SK-N-SH (cell line): ENCODE results near the gene IQSEC1. TPM values are rescaled to one million over a fixed set of nuclear protein-coding genes. Genes with fewer than 3 reads are reported as not detected.

Experiments used
- CTCF ChIA-PET: fragments of 300-600, 350-600 bp; formaldehyde crosslinking; extraction: SDS; loops from one replicate; lab custom pipeline; 2021; lab: Yijun Ruan, JAX
- POLR2A ChIA-PET: fragments of 350-600 bp; sonication (Branson Sonifier 250); formaldehyde crosslinking; extraction: SDS; loops from one replicate; lab custom pipeline; 2020; ENCODE audit warnings: antibody characterized with exemption, inconsistent platforms; lab: Yijun Ruan, JAX
- DNase-seq: peaks from one replicate; pipeline ENCODE4 v3.0.0; 2012
- H2AFZ ChIP-seq: fragments of 200-600 bp; sonication (generic); 2 replicates; pipeline ENCODE4 v1.8.1; 2016; ENCODE audit warnings: antibody characterized with exemption, mild to moderate bottlenecking, low read depth
- H3F3A ChIP-seq: fragments of 200-600 bp; sonication (generic); replicated peaks from 2 replicates; pipeline ENCODE3; 2016; ENCODE audit warnings: antibody characterized with exemption, mild to moderate bottlenecking; ENCODE audit not compliant: insufficient read depth
- H3K27ac ChIP-seq, 2 experiments: fragments of 200-500 bp in 1 of 2; fragments of 200-600 bp in 1 of 2; sonication (Bioruptor generic) in 1 of 2; sonication (generic), shearing (Covaris generic) in 1 of 2; 2 replicates each; pipeline versions ENCODE4 v1.5.1 to v1.6.1; 2014 to 2016; ENCODE audit warnings: low read depth in 2 of 2, inconsistent platforms in 1 of 2, low read length in 1 of 2, mild to moderate bottlenecking in 1 of 2, mixed read lengths in 1 of 2
- H3K27me3 ChIP-seq: fragments of 200-600 bp; sonication (generic), shearing (Covaris generic); 2 replicates; pipeline ENCODE4 v1.6.1; 2016; ENCODE audit warnings: mixed run types; ENCODE audit not compliant: insufficient read depth
- H3K36me3 ChIP-seq, 2 experiments: fragments of 200-500 bp in 1 of 2; fragments of 200-600 bp in 1 of 2; sonication (Bioruptor generic) in 1 of 2; sonication (generic) in 1 of 2; replicated peaks in 1 of 2; 2 replicates each; pipeline versions ENCODE3 to v1.5.1; 2014 to 2016; ENCODE audit warnings: low read length in 1 of 2, mild to moderate bottlenecking in 1 of 2; ENCODE audit not compliant: insufficient read depth in 2 of 2, control insufficient read depth in 1 of 2
- H3K4me1 ChIP-seq, 2 experiments: fragments of 200-500 bp in 1 of 2; fragments of 200-600 bp in 1 of 2; sonication (Bioruptor generic) in 1 of 2; sonication (generic), shearing (Covaris generic) in 1 of 2; 2 replicates each; pipeline versions ENCODE4 v1.5.1 to v1.6.1; 2014 to 2016; ENCODE audit warnings: low read depth in 1 of 2, low read length in 1 of 2, mixed run types in 1 of 2; ENCODE audit not compliant: insufficient read depth in 2 of 2, control insufficient read depth in 1 of 2
- H3K4me2 ChIP-seq: fragments of 200-600 bp; sonication (generic), shearing (Covaris generic); 2 replicates; pipeline ENCODE4 v1.6.1; 2017; ENCODE audit warnings: mixed run types
- H3K4me3 ChIP-seq, 2 experiments: fragments of 200-500 bp in 1 of 2; fragments of 200-600 bp in 1 of 2; sonication (Bioruptor generic) in 1 of 2; sonication (generic), shearing (Covaris generic) in 1 of 2; 2 replicates each; pipeline versions ENCODE4 v1.5.1 to v1.8.1; 2014 to 2016; ENCODE audit warnings: low read depth in 2 of 2, inconsistent platforms in 1 of 2, low read length in 1 of 2, mild to moderate bottlenecking in 1 of 2, mixed read lengths in 1 of 2, moderate library complexity in 1 of 2
- H3K79me2 ChIP-seq: fragments of 200-600 bp; sonication (generic); 2 replicates; pipeline ENCODE4 v1.8.1; 2017; ENCODE audit warnings: mild to moderate bottlenecking; ENCODE audit not compliant: insufficient read depth
- H3K9ac ChIP-seq: fragments of 200-600 bp; sonication (generic); 2 replicates; pipeline ENCODE4 v1.6.1; 2017; ENCODE audit warnings: mixed run types
- H3K9me2 ChIP-seq: fragments of 200-600 bp; sonication (generic); 2 replicates; pipeline ENCODE4 v1.6.1; 2017; ENCODE audit warnings: mixed run types
- H3K9me3 ChIP-seq: fragments of 200-600 bp; sonication (generic); 2 replicates; pipeline ENCODE4 v1.6.1; 2017; ENCODE audit warnings: mixed run types, mild to moderate bottlenecking, moderate library complexity
- H4K20me1 ChIP-seq: fragments of 200-600 bp; sonication (generic); 2 replicates; pipeline ENCODE4 v1.6.1; 2017; ENCODE audit warnings: mild to moderate bottlenecking, mixed run types; ENCODE audit not compliant: insufficient read depth
- CHD2 ChIP-seq: fragments of 150-350 bp; IDR thresholded peaks from 2 replicates; pipeline ENCODE4 v1.6.1; 2018; ENCODE audit warnings: low read length; ENCODE audit not compliant: partially characterized antibody
- ELF1 ChIP-seq: IDR thresholded peaks from 2 replicates; pipeline ENCODE4 v1.4.0; 2012
- EP300 ChIP-seq, 2 experiments: IDR thresholded peaks; 2 replicates each; pipeline versions ENCODE4 v1.4.0 to v1.6.1; 2012; ENCODE audit warnings: borderline replicate concordance in 1 of 2, low read depth in 1 of 2, low read length in 1 of 2
- EZH2phosphoT487 ChIP-seq: fragments of 200-600 bp; sonication (generic); IDR thresholded peaks from 2 replicates; pipeline ENCODE4 v1.6.1; 2017; ENCODE audit warnings: low read depth, mixed run types, mild to moderate bottlenecking, antibody characterized with exemption, moderate library complexity, borderline replicate concordance
- FOXM1 ChIP-seq: IDR thresholded peaks from 2 replicates; pipeline ENCODE4 v1.4.0; 2012; ENCODE audit warnings: low read depth, mild to moderate bottlenecking
- GATA2 ChIP-seq: sonication (generic); formaldehyde crosslinking; IDR thresholded peaks from 2 replicates; pipeline ENCODE4 v1.5.0; 2020; ENCODE audit warnings: mild to moderate bottlenecking, missing genetic modification reagents
- NFIC ChIP-seq: IDR thresholded peaks from 2 replicates; pipeline ENCODE4 v1.4.0; 2012; ENCODE audit warnings: borderline replicate concordance
- NRF1 ChIP-seq: IDR thresholded peaks from 2 replicates; pipeline ENCODE4 v1.6.1; 2012; ENCODE audit warnings: low read depth, mild to moderate bottlenecking, low read length
- RAD21 ChIP-seq: IDR thresholded peaks from 2 replicates; pipeline ENCODE4 v1.6.1; 2012; ENCODE audit warnings: mild to moderate bottlenecking, low read length
- RCOR1 ChIP-seq: fragments of 150-350 bp; IDR thresholded peaks from 2 replicates; pipeline ENCODE4 v1.6.1; 2017; ENCODE audit warnings: antibody characterized with exemption, low read length
- SIN3A ChIP-seq: IDR thresholded peaks from 2 replicates; pipeline ENCODE4 v1.6.1; 2012; ENCODE audit warnings: low read depth, mild to moderate bottlenecking, low read length, moderate library complexity, borderline replicate concordance
- TCF12 ChIP-seq: IDR thresholded peaks from 2 replicates; pipeline ENCODE4 v1.4.0; 2012
- TEAD4 ChIP-seq: IDR thresholded peaks from 2 replicates; pipeline ENCODE4 v1.4.0; 2012; ENCODE audit warnings: mild to moderate bottlenecking, borderline replicate concordance; ENCODE audit not compliant: insufficient read depth
- YY1 ChIP-seq: IDR thresholded peaks from 2 replicates; pipeline ENCODE4 v1.4.0; 2012; ENCODE audit warnings: low read depth, mild to moderate bottlenecking
- WGBS: methylation state at CpG from one replicate; pipeline ENCODE4 v1.1.6; 2017; ENCODE audit warnings: low lambda C conversion rate; 5-methylcytosine and 5-hydroxymethylcytosine counted together
- polyA plus RNA-seq, 3 experiments: library from polyadenylated mRNA; depleted of rRNA; stranded (reverse); fragments of >200 nt; gene quantifications; 2 replicates each; pipeline ENCODE4 v1.2.3, GENCODE V29; 2012
- TF ChIP-seq, protein P1 (sequence below): IDR thresholded peaks from 2 replicates; pipeline ENCODE4 v1.4.0; 2012; ENCODE audit warnings: low read depth, borderline replicate concordance
- TF ChIP-seq, protein P2 (sequence below): IDR thresholded peaks from 2 replicates; pipeline ENCODE4 v1.4.0; 2012; ENCODE audit warnings: low read depth, borderline replicate concordance
- TF ChIP-seq, protein P3 (sequence below): fragments of 200-600 bp; sonication (generic); IDR thresholded peaks from 2 replicates; pipeline ENCODE4 v1.6.1; 2017; ENCODE audit warnings: antibody characterized with exemption, mild to moderate bottlenecking, moderate library complexity
- TF ChIP-seq, protein P4 (sequence below): fragments of 150-350 bp; IDR thresholded peaks from 2 replicates; pipeline ENCODE4 v1.6.1; 2017; ENCODE audit warnings: antibody characterized with exemption, low read length, low read depth, borderline replicate concordance

The IQSEC1 gene
- polyA plus RNA-seq, 1 of the 3 experiments (the other 2 are of a cell fraction): 6.2 TPM

DNA sequence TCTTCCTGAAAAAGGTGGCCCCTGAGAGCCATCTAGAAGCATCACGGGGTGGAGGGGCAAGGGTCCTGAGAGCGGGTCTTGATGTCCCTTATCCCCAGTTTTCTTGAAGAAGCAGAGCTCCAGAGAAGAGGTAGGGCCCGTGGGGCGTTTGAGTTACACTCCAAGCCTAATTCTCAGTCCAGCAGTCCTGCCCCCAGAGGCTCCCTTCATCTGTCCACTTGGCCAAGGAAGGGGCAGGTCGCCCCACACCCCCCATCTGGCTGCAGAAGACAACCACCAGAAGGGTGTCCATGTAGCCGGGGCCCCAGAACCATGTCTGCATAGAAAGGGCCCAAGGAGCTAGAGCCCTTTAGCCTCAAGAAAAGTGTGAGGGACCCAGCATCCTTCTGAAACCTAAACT is 206.4 kb downstream of the IQSEC1 start:
- Histone ChIP-seq H3K27me3 (no peaks in the 10 kb centered on the region), H3K9ac (no peak overlapping the region), H3K4me1 (peaks cover 0 to 12% of the 10 kb centered on the region in 2 experiments; a peak in 1 of 4 replicates), H3F3A (no peaks in the 10 kb centered on the region), H3K9me2 (no peaks in the 10 kb centered on the region), H3K36me3 (no peaks in the 10 kb centered on the region), H2AFZ (no peak overlapping the region), H3K9me3 (no peaks in the 10 kb centered on the region), H4K20me1 (no peaks in the 10 kb centered on the region), H3K4me3 (no peak overlapping the region), H3K27ac (no peak overlapping the region)
- no peak for DNase-seq
- POLR2A ChIA-PET: interaction anchor here (0.8 kb wide), 1 partner anchor 25 kb away, joined by 3 read pairs; no protein-coding TSS in a partner anchor
- TF ChIP-seq, protein P1, sequence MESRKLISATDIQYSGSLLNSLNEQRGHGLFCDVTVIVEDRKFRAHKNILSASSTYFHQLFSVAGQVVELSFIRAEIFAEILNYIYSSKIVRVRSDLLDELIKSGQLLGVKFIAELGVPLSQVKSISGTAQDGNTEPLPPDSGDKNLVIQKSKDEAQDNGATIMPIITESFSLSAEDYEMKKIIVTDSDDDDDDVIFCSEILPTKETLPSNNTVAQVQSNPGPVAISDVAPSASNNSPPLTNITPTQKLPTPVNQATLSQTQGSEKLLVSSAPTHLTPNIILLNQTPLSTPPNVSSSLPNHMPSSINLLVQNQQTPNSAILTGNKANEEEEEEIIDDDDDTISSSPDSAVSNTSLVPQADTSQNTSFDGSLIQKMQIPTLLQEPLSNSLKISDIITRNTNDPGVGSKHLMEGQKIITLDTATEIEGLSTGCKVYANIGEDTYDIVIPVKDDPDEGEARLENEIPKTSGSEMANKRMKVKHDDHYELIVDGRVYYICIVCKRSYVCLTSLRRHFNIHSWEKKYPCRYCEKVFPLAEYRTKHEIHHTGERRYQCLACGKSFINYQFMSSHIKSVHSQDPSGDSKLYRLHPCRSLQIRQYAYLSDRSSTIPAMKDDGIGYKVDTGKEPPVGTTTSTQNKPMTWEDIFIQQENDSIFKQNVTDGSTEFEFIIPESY: no peak
- TF ChIP-seq TCF12 (no peak), EP300 (IDR thresholded peaks at IDR 0.05; ENCODE audit: borderline replicate concordance in 1 of 2, low read depth in 1 of 2, low read length in 1 of 2) (no peak), CHD2 (no peak), NRF1 (no peak), EZH2phosphoT487 (no peak), TEAD4 (no peak), ELF1 (no peak), SIN3A (no peak), FOXM1 (no peak), RCOR1 (no peak), NFIC (no peak), RAD21 (no peak), GATA2 (CRISPR knock-in tag) (no peak), YY1 (no peak)
- TF ChIP-seq, protein P2, sequence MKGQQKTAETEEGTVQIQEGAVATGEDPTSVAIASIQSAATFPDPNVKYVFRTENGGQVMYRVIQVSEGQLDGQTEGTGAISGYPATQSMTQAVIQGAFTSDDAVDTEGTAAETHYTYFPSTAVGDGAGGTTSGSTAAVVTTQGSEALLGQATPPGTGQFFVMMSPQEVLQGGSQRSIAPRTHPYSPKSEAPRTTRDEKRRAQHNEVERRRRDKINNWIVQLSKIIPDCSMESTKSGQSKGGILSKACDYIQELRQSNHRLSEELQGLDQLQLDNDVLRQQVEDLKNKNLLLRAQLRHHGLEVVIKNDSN: no peak
- TF ChIP-seq, protein P3, sequence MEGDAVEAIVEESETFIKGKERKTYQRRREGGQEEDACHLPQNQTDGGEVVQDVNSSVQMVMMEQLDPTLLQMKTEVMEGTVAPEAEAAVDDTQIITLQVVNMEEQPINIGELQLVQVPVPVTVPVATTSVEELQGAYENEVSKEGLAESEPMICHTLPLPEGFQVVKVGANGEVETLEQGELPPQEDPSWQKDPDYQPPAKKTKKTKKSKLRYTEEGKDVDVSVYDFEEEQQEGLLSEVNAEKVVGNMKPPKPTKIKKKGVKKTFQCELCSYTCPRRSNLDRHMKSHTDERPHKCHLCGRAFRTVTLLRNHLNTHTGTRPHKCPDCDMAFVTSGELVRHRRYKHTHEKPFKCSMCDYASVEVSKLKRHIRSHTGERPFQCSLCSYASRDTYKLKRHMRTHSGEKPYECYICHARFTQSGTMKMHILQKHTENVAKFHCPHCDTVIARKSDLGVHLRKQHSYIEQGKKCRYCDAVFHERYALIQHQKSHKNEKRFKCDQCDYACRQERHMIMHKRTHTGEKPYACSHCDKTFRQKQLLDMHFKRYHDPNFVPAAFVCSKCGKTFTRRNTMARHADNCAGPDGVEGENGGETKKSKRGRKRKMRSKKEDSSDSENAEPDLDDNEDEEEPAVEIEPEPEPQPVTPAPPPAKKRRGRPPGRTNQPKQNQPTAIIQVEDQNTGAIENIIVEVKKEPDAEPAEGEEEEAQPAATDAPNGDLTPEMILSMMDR: no peak
- TF ChIP-seq, protein P4, sequence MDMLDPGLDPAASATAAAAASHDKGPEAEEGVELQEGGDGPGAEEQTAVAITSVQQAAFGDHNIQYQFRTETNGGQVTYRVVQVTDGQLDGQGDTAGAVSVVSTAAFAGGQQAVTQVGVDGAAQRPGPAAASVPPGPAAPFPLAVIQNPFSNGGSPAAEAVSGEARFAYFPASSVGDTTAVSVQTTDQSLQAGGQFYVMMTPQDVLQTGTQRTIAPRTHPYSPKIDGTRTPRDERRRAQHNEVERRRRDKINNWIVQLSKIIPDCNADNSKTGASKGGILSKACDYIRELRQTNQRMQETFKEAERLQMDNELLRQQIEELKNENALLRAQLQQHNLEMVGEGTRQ: no peak
- TF ChIP-seq, all 33 proteins: peak for 0
- Histone ChIP-seq H3K79me2 (no peaks in the 10 kb centered on the region), H3K4me2 (no peak overlapping the region)
- 47% methylated on average over 6 of the region's 6 CpGs for whole genome bisulfite sequencing
- CTCF ChIA-PET: interaction anchor here (0.8 to 13.3 kb wide), 5 partner anchors 25 to 118 kb away, joined by 3 to 150 read pairs (median 9); no protein-coding TSS in a partner anchor
